OCI-LY7 (cell line): ENCODE measurements around the gene TRNAU1AP. TPM values are rescaled to one million over a fixed set of nuclear protein-coding genes. Genes with fewer than 3 reads are reported as not detected.
A peak's percentile ranks its signal among the peaks of the same experiment; 100 is the strongest.

Experiments
- BruUV-seq: library from RNA; stranded (reverse); fragments of 400-500 nt; replicated peaks from 2 replicates; lab custom pipeline; 2021; lab: Mats Ljungman, UMichigan
- CTCF ChIA-PET: fragments of 300-600 bp; sonication (Branson Sonifier 250); formaldehyde crosslinking; loops from one replicate; lab custom pipeline; 2022; ENCODE audit warnings: antibody characterized with exemption; ENCODE audit not compliant: unreplicated experiment; lab: Charles Lee
- POLR2A ChIA-PET: fragments of 300-600 bp; sonication (Branson Sonifier 250); formaldehyde crosslinking; loops from one replicate; lab custom pipeline; 2022; ENCODE audit warnings: antibody characterized with exemption; lab: Charles Lee
- DNase-seq: peaks from one replicate; pipeline ENCODE4 v3.0.0-alpha.2; 2015; ENCODE audit warnings: low spot score
- H2AFZ ChIP-seq: fragments of 200-600 bp; sonication (generic), shearing (Covaris generic); 2 replicates; pipeline ENCODE4 v1.6.1; 2014; ENCODE audit warnings: mild to moderate bottlenecking, antibody characterized with exemption, low read length, moderate library complexity
- H3K27ac ChIP-seq: fragments of 200-600 bp; sonication (generic); 2 replicates; pipeline ENCODE4 v1.5.1; 2014; ENCODE audit warnings: mixed run types, low read depth, mild to moderate bottlenecking, moderate library complexity, low read length, inconsistent platforms; ENCODE audit not compliant: poor library complexity, severe bottlenecking
- H3K36me3 ChIP-seq: fragments of 200-600 bp; sonication (generic); 2 replicates; pipeline ENCODE4 v1.6.1; 2014; ENCODE audit warnings: mild to moderate bottlenecking, antibody characterized with exemption, low read length, moderate library complexity, mixed read lengths; ENCODE audit not compliant: insufficient read depth
- H3K4me1 ChIP-seq: fragments of 200-600 bp; sonication (generic); 2 replicates; pipeline ENCODE4 v1.5.1; 2014; ENCODE audit warnings: mild to moderate bottlenecking, low read length; ENCODE audit not compliant: insufficient read depth, poor library complexity, severe bottlenecking
- H3K4me2 ChIP-seq: fragments of 200-600 bp; sonication (generic); 2 replicates; pipeline ENCODE4 v1.6.1; 2014; ENCODE audit warnings: mild to moderate bottlenecking, low read length
- H3K4me3 ChIP-seq: fragments of 200-600 bp; sonication (generic); 2 replicates; pipeline ENCODE4 v1.5.1; 2014; ENCODE audit warnings: mild to moderate bottlenecking, low read depth, low read length; ENCODE audit not compliant: poor library complexity, severe bottlenecking
- H3K79me2 ChIP-seq: fragments of 200-600 bp; sonication (generic); 2 replicates; pipeline ENCODE4 v1.6.1; 2016; ENCODE audit warnings: low read depth, mild to moderate bottlenecking, low read length, moderate library complexity, mixed read lengths; ENCODE audit not compliant: insufficient read depth
- H3K9me2 ChIP-seq: fragments of 200-600 bp; sonication (generic); 2 replicates; pipeline ENCODE4 v1.6.1; 2016; ENCODE audit warnings: mild to moderate bottlenecking, low read length, mixed read lengths; ENCODE audit not compliant: insufficient read depth
- H3K9me3 ChIP-seq: fragments of 200-600 bp; sonication (generic); 2 replicates; pipeline ENCODE4 v1.6.1; 2014; ENCODE audit warnings: mild to moderate bottlenecking, mixed run types, low read length, mixed read lengths
- H4K20me1 ChIP-seq: fragments of 200-600 bp; sonication (generic); 2 replicates; pipeline ENCODE4 v1.6.1; 2014; ENCODE audit warnings: mild to moderate bottlenecking, antibody characterized with exemption, low read length, moderate library complexity, mixed read lengths; ENCODE audit not compliant: insufficient read depth
- EZH2phosphoT487 ChIP-seq: fragments of 200-600 bp; sonication (generic); IDR thresholded peaks from 2 replicates; pipeline ENCODE4 v1.6.1; 2018; ENCODE audit warnings: low read depth, borderline replicate concordance, mild to moderate bottlenecking, mixed run types, antibody characterized with exemption, low read length, moderate library complexity, mixed read lengths
- intact Hi-C: fragments of 100-400 bp; cut with micrococcal nuclease; formaldehyde crosslinking; loops from one replicate; pipeline ENCODE4 v1.10.0; 2022; ENCODE audit not compliant: unreplicated experiment
- total RNA-seq, 2 experiments: library from RNA; depleted of rRNA in 1 of 2; stranded (reverse); fragments of >200 nt in 1 of 2; shearing (Covaris generic) in 1 of 2; gene quantifications; 2 replicates each; pipeline ENCODE4 v1.2.3, GENCODE V29; 2014 to 2022
- TF ChIP-seq, protein P1 (sequence below): fragments of 200-600 bp; sonication (generic); conservative IDR thresholded peaks from 2 replicates; pipeline ENCODE4 v1.5.1; 2014; ENCODE audit warnings: mild to moderate bottlenecking, antibody characterized with exemption, low read length, moderate library complexity, mixed read lengths

TRNAU1AP gene
- total RNA-seq, 2 experiments from 2014 or later: 30.6 to 41.8 TPM

DNA sequence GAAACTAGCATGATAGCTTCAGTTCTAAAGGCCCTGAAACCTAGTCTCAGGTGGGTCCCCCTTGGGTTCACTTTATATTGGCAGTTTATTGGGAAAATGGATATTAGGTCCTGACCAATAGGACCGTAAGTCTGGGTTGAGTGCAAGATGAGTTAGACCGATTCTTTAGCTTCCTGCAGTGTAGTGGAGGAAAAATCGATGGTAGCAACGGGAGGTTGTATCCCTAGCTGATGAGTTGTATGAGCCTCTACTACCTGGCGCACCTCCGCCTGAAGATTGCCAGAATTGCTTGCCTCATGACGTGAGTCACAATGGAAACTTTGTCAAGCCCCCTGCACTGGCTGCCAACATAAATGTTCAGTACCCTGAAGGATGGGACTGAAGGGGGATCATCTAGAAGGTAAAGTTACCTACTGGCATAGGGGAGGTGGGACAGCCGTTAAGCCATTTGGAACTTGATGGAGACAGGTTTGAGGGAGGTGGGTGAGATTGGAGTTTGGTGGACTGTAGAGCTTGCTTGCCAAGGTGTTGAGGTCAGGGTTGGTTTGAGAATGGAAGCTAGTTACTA lies 43.1 kb upstream of the TRNAU1AP start:
- peaks cover 56% of the 10 kb centered on the region for H3K79me2 ChIP-seq
- POLR2A ChIA-PET: interaction anchor here (0.5 to 0.9 kb wide), 2 partner anchors 72 to 166 kb away, joined by 3 read pairs; no protein-coding TSS in a partner anchor
- H3K9me2 ChIP-seq: no peaks in the 10 kb centered on the region
- intact Hi-C loops: loop anchor here (5.0 to 10.0 kb wide), 2 partner anchors 425 to 673 kb away; partner anchors contain the start of genes EYA3 and SRSF4
- H3K36me3 ChIP-seq: peaks cover 87% of the 10 kb centered on the region
- H3K4me2 ChIP-seq: peak overlapping the region; percentile 85
- peak overlapping the region; percentile 94 for H3K27ac ChIP-seq
- H4K20me1 ChIP-seq: peaks cover 5% of the 10 kb centered on the region; the same call in 1 of the 2 replicates
- no TSS peak for BruUV-seq
- H3K4me3 ChIP-seq: peak overlapping the region; percentile 85
- TF ChIP-seq EZH2phosphoT487: no peak
- TF ChIP-seq, protein P1, sequence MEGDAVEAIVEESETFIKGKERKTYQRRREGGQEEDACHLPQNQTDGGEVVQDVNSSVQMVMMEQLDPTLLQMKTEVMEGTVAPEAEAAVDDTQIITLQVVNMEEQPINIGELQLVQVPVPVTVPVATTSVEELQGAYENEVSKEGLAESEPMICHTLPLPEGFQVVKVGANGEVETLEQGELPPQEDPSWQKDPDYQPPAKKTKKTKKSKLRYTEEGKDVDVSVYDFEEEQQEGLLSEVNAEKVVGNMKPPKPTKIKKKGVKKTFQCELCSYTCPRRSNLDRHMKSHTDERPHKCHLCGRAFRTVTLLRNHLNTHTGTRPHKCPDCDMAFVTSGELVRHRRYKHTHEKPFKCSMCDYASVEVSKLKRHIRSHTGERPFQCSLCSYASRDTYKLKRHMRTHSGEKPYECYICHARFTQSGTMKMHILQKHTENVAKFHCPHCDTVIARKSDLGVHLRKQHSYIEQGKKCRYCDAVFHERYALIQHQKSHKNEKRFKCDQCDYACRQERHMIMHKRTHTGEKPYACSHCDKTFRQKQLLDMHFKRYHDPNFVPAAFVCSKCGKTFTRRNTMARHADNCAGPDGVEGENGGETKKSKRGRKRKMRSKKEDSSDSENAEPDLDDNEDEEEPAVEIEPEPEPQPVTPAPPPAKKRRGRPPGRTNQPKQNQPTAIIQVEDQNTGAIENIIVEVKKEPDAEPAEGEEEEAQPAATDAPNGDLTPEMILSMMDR: no peak
- H3K4me1 ChIP-seq: peaks cover 40% of the 10 kb centered on the region
- no peaks in the 10 kb centered on the region for H3K9me3 ChIP-seq
- CTCF ChIA-PET: no interaction called here
- no peak overlapping the region for H2AFZ ChIP-seq
- peak; percentile 30 for DNase-seq

DNA sequence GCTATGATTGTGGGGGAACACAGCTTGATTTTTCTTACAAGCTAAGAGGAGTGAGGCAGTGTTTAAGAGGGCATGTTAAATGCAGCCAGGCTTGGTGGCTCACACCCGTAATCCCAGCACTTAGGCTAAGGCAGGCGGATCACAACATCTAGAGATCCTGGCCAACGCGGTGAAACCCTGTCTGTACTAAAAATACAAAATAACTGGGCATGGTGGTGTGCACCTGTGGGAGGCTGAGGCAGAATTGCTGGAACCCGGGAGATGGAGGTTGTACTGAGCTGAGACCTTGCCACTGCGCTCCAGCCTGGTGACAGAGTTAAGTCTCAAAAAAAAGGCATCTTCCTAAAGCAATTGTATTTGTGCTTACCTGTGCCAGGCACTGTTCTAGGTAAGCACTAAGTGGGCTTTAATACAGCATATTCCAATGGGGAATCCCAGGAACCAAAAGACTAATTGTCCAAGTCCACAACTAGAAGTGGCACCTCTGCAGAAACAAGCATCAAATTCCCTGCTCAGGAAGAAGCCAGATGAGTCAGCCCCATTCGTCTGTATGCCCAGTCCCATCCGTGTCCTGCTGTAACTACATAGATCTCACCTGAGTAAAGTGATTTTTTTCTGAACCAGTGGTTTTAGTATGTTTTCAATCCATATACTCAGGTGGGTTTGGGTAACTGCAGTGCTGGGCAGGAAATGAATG lies 42.5 kb upstream of the TRNAU1AP start:
- intact Hi-C loops: loop anchor here (5.0 kb wide), 1 partner anchor 672 kb away; the partner anchor contains the start of gene SRSF4
- peaks cover 36% of the 10 kb centered on the region for H3K4me1 ChIP-seq
- DNase-seq: peak; percentile 27
- POLR2A ChIA-PET: interaction anchor here (0.5 to 0.9 kb wide), 2 partner anchors 71 to 167 kb away, joined by 3 read pairs; no protein-coding TSS in a partner anchor
- no peak overlapping the region for H2AFZ ChIP-seq
- peaks cover 5% of the 10 kb centered on the region; the same call in 1 of the 2 replicates for H4K20me1 ChIP-seq
- TF ChIP-seq, protein P1: no peak
- no peak for TF ChIP-seq EZH2phosphoT487
- H3K36me3 ChIP-seq: peaks cover 90% of the 10 kb centered on the region
- H3K4me2 ChIP-seq: peak overlapping the region; percentile 85
- no peaks in the 10 kb centered on the region for H3K9me3 ChIP-seq
- no peaks in the 10 kb centered on the region for H3K9me2 ChIP-seq
- H3K27ac ChIP-seq: peak overlapping the region; percentile 94
- BruUV-seq: no TSS peak
- CTCF ChIA-PET: no interaction called here
- peak overlapping the region; percentile 85 for H3K4me3 ChIP-seq
- peaks cover 51% of the 10 kb centered on the region for H3K79me2 ChIP-seq
